Endothelial cell of umbilical vein (primary cell): ENCODE results near the gene NKTR. TPM values are rescaled to one million over a fixed set of nuclear protein-coding genes. Genes with fewer than 3 reads are reported as not detected.

Source experiments
- BruUV-seq: library from RNA; stranded (reverse); fragments of 400-500 nt; replicated peaks from 2 replicates; lab custom pipeline; 2021; lab: Mats Ljungman, UMichigan
- CTCF ChIA-PET: fragments of 300-600, 350-600 bp; sonication (Branson Sonifier 250); formaldehyde crosslinking; loops from one replicate; lab custom pipeline; 2021; ENCODE audit warnings: antibody characterized with exemption, inconsistent platforms; lab: Charles Lee
- POLR2A ChIA-PET: fragments of 300-600, 350-600 bp; sonication (Branson Sonifier 250); formaldehyde crosslinking; loops from one replicate; lab custom pipeline; 2021; ENCODE audit warnings: antibody characterized with exemption, inconsistent platforms; lab: Charles Lee
- DNase-seq: peaks from one replicate; pipeline ENCODE4 v3.0.0-alpha.2; 2011; ENCODE audit warnings: low read depth, low spot score
- FAIRE-seq: peaks from 2 replicates; lab custom pipeline; 2011; peaks lifted over from hg19 to GRCh38; lab: Jason Lieb, UNC
- H2AFZ ChIP-seq: 2 replicates; pipeline ENCODE4 v1.6.0; 2012; ENCODE audit warnings: low read depth, low read length, control low read depth, inconsistent platforms
- H3K27ac ChIP-seq: 2 replicates; pipeline ENCODE4 v1.5.1; 2011; ENCODE audit warnings: low read depth, mild to moderate bottlenecking, control low read depth, low read length, moderate library complexity; ENCODE audit not compliant: insufficient read depth
- H3K27me3 ChIP-seq, 2 experiments: 2 replicates each; pipeline versions ENCODE4 v1.6.0 to v1.6.1; 2011; ENCODE audit warnings: low read length in 2 of 2, mixed read lengths in 1 of 2; ENCODE audit not compliant: control insufficient read depth in 2 of 2, insufficient read depth in 2 of 2
- H3K36me3 ChIP-seq, 2 experiments: 2 replicates in 1 of 2; 3 replicates in 1 of 2; pipeline ENCODE4 v1.5.1; 2011; ENCODE audit warnings: low read length in 2 of 2, mild to moderate bottlenecking in 1 of 2, moderate library complexity in 1 of 2; ENCODE audit not compliant: control insufficient read depth in 2 of 2, insufficient read depth in 2 of 2; ENCODE audit errors: extremely low read depth in 1 of 2
- H3K4me1 ChIP-seq: 3 replicates; pipeline ENCODE4 v1.5.1; 2011; ENCODE audit warnings: mild to moderate bottlenecking, low read length; ENCODE audit not compliant: control insufficient read depth, insufficient read depth; ENCODE audit errors: extremely low read depth
- H3K4me2 ChIP-seq: 2 replicates; pipeline ENCODE4 v1.6.1; 2011; ENCODE audit warnings: low read length, control low read depth, mixed read lengths; ENCODE audit not compliant: insufficient read depth
- H3K4me3 ChIP-seq, 3 experiments: fragments of 200-600 bp in 1 of 3; sonication (generic), shearing (Covaris generic) in 1 of 3; replicated peaks in 1 of 3; 2 replicates each; pipeline ENCODE4 v1.5.1; 2011 to 2016; ENCODE audit warnings: control low read depth in 3 of 3, low read length in 3 of 3, mild to moderate bottlenecking in 2 of 3, inconsistent platforms in 1 of 3, low read depth in 1 of 3, moderate library complexity in 1 of 3; ENCODE audit not compliant: insufficient read depth in 1 of 3
- H3K79me2 ChIP-seq: 2 replicates; pipeline ENCODE4 v1.6.0; 2012; ENCODE audit warnings: low read length, inconsistent platforms; ENCODE audit not compliant: control insufficient read depth, insufficient read depth
- H3K9ac ChIP-seq: replicated peaks from 2 replicates; pipeline ENCODE3; 2011; ENCODE audit warnings: low read length, control low read depth; ENCODE audit not compliant: insufficient read depth; ENCODE audit errors: extremely low read depth
- H3K9me1 ChIP-seq: replicated peaks from 3 replicates; pipeline ENCODE4 v1.6.0; 2011; ENCODE audit warnings: mild to moderate bottlenecking, low read length; ENCODE audit not compliant: control insufficient read depth, insufficient read depth; ENCODE audit errors: extremely low read depth
- H3K9me3 ChIP-seq: replicated peaks from 2 replicates; pipeline ENCODE4 v1.5.1; 2012; ENCODE audit warnings: low read length, inconsistent platforms; ENCODE audit not compliant: control insufficient read depth, insufficient read depth
- H4K20me1 ChIP-seq: replicated peaks from 2 replicates; pipeline ENCODE3; 2011; ENCODE audit warnings: mild to moderate bottlenecking, low read length; ENCODE audit not compliant: control insufficient read depth, insufficient read depth; ENCODE audit errors: extremely low read depth
- EZH2 ChIP-seq: IDR thresholded peaks from 2 replicates; pipeline ENCODE4 v1.6.1; 2012; ENCODE audit warnings: borderline replicate concordance, low read depth, mild to moderate bottlenecking, moderate library complexity, low read length, inconsistent platforms; ENCODE audit not compliant: severe bottlenecking
- FOS ChIP-seq: IDR thresholded peaks from 2 replicates; pipeline ENCODE4 v1.6.1; 2011; ENCODE audit warnings: mild to moderate bottlenecking, low read length, moderate library complexity, borderline replicate concordance; ENCODE audit not compliant: insufficient read depth
- GATA2 ChIP-seq: IDR thresholded peaks from 2 replicates; pipeline ENCODE4 v1.7.0; 2011; ENCODE audit warnings: low read depth, mild to moderate bottlenecking, moderate library complexity, mixed read lengths, low read length; ENCODE audit not compliant: insufficient read length, insufficient read depth
- JUN ChIP-seq: IDR thresholded peaks from 2 replicates; pipeline ENCODE4 v1.6.1; 2011; ENCODE audit warnings: borderline replicate concordance, low read depth; ENCODE audit not compliant: insufficient read length, insufficient read depth
- MYC ChIP-seq: IDR thresholded peaks from one replicate; pipeline ENCODE4 v1.6.1; 2011; ENCODE audit warnings: mild to moderate bottlenecking, low read depth, low read length
- POLR2A ChIP-seq: IDR thresholded peaks from 2 replicates; pipeline ENCODE4 v1.6.1; 2012; ENCODE audit warnings: low read depth, mild to moderate bottlenecking, control low read depth, low read length
- POLR2AphosphoS5 ChIP-seq: IDR thresholded peaks from 2 replicates; pipeline ENCODE4 v1.6.1; 2012; ENCODE audit warnings: low read depth, mild to moderate bottlenecking, control low read depth, low read length, moderate library complexity; ENCODE audit not compliant: insufficient read depth
- dilution Hi-C: fragments of 300-500 bp; cut with MboI; formaldehyde crosslinking; loops from one replicate; pipeline ENCODE4 v1.15.0; 2019; ENCODE audit warnings: low sequenced_read_pairs; ENCODE audit not compliant: extremely low pct_ligation_motif_present
- intact Hi-C: fragments of 100-400 bp; cut with micrococcal nuclease; formaldehyde crosslinking; loops from one replicate; pipeline ENCODE4 v1.10.0; 2022
- polyA plus RNA-seq, 4 experiments: library from polyadenylated mRNA; depleted of rRNA in 3 of 4; stranded (reverse) in 3 of 4; unstranded in 1 of 4; fragments of >200 nt; gene quantifications; 2 replicates each; pipeline versions ENCODE4 v1.2.1 to v1.2.3, GENCODE V29; 2011 to 2012; ENCODE audit warnings: missing spikeins in 1 of 4
- total RNA-seq: library from RNA; stranded (reverse); gene quantifications from 2 replicates; pipeline ENCODE4 v1.2.3, GENCODE V29; 2021
- TF ChIP-seq, protein P1 (sequence below): IDR thresholded peaks from 2 replicates; pipeline ENCODE4 v1.6.1; 2011; ENCODE audit not compliant: insufficient read depth, insufficient read length
- TF ChIP-seq, protein P2 (sequence below), 2 donors: IDR thresholded peaks; 1 replicate in 1 of 2; 2 replicates in 1 of 2; pipeline ENCODE4 v1.5.1; 2011; ENCODE audit warnings: low read length in 2 of 2, mild to moderate bottlenecking in 2 of 2, moderate library complexity in 2 of 2, control low read depth in 1 of 2, inconsistent platforms in 1 of 2, low read depth in 1 of 2; ENCODE audit not compliant: insufficient read depth in 1 of 2; ENCODE audit errors: extremely low read depth in 1 of 2

The NKTR gene
- total and polyA plus RNA-seq, 2 donors (not counting 3 experiments of a cell fraction or from before 2014, with no cell fraction given), result 27.4 to 99.0 TPM

DNA sequence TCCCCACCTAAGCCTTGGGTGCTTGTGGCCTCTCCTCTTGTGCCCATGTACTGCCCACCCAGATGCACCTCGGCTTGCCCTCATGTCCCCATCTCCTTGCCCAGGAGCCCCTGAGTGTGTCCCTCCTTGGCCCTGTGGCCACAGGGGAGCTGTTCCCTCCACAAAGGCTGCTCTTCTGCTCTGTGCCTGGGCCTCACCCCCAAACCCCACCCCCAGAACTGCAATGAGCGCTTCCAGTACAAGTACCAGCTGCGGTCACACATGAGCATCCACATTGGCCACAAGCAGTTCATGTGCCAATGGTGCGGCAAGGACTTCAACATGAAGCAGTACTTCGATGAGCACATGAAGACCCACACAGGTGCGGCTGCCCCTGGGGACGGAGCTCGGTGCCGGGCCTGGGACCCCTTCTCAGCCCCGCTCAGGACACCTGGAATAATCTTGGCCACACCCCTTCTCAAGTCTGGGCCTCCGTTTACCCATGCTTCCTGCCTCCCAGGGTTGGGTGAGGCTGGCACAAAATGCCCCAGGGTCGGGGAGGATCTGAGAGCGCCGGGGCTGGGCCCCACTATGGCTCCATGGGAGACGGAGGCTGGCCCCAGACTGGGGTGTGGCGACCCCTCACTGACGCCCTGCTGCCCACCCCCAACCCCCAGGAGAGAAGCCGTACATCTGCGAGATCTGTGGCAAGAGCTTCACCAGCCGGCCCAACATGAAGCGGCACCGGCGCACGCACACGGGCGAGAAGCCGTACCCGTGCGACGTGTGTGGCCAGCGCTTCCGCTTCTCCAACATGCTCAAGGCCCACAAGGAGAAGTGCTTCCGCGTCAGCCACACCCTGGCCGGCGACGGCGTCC, 63.3 kb downstream of the NKTR start:
- DNase-seq (no peak), FAIRE-seq (no peak)
- Histone ChIP-seq H3K4me1 (no peaks in the 10 kb centered on the region), H3K9me1 (no peaks in the 10 kb centered on the region), H3K4me2 (no peak overlapping the region), H2AFZ (no peak overlapping the region), H3K9ac (no peak overlapping the region), H3K27me3 (no peaks in the 10 kb centered on the region), H3K79me2 (no peaks in the 10 kb centered on the region), H3K27ac (no peak overlapping the region), H3K4me3 (no peak overlapping the region), H3K36me3 (peaks cover 0 to 3% of the 10 kb centered on the region in 2 experiments), H4K20me1 (no peaks in the 10 kb centered on the region), H3K9me3 (no peaks in the 10 kb centered on the region)
- POLR2A ChIA-PET, result no interaction called here
- CTCF ChIA-PET, result no interaction called here
- dilution Hi-C loops, result no loop called here
- no TSS peak for BruUV-seq
- intact Hi-C loops, result no loop called here
- TF ChIP-seq GATA2 (no peak), POLR2AphosphoS5 (no peak), EZH2 (no peak), FOS (no peak), POLR2A (no peak), MYC (no peak), JUN (no peak)
- TF ChIP-seq, protein P1, sequence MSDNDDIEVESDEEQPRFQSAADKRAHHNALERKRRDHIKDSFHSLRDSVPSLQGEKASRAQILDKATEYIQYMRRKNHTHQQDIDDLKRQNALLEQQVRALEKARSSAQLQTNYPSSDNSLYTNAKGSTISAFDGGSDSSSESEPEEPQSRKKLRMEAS, result no peak
- TF ChIP-seq, protein P2, sequence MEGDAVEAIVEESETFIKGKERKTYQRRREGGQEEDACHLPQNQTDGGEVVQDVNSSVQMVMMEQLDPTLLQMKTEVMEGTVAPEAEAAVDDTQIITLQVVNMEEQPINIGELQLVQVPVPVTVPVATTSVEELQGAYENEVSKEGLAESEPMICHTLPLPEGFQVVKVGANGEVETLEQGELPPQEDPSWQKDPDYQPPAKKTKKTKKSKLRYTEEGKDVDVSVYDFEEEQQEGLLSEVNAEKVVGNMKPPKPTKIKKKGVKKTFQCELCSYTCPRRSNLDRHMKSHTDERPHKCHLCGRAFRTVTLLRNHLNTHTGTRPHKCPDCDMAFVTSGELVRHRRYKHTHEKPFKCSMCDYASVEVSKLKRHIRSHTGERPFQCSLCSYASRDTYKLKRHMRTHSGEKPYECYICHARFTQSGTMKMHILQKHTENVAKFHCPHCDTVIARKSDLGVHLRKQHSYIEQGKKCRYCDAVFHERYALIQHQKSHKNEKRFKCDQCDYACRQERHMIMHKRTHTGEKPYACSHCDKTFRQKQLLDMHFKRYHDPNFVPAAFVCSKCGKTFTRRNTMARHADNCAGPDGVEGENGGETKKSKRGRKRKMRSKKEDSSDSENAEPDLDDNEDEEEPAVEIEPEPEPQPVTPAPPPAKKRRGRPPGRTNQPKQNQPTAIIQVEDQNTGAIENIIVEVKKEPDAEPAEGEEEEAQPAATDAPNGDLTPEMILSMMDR (IDR thresholded peaks at IDR 0.05; ENCODE audit: extremely low read depth in 1 of 2, insufficient read depth in 1 of 2, low read depth in 1 of 2, low read length in 2 of 2), result no peak
